GM21786 (cell line): ENCODE results near the gene UFSP1.

Source experiments
- ATAC-seq: cut with Tn5 transposase; IDR thresholded peaks from one replicate; pipeline ENCODE4 v1.9.1; 2021; ENCODE audit not compliant: unreplicated experiment

Gene UFSP1

GRCh38 chr7:100895956-100896731 is 6.6 kb upstream of the UFSP1 start:
- ATAC-seq: no peak

GRCh38 chr7:100895701-100895955 is 6.1 kb upstream of the UFSP1 start, which contains the start of gene ACHE:
ACHE (minus strand) TSS chr7:100895888; CDS start chr7:100894232, 1,656 bp downstream.
- no peak for ATAC-seq

GRCh38 chr7:100894860-100895700 is 5.6 kb upstream of the UFSP1 start:
- ATAC-seq: no peak

- ATAC-seq: no peak
Observed at GRCh38 chr7:100893910-100894721, 4.6 kb upstream of the UFSP1 start.

GRCh38 chr7:100893318-100893895 is 3.9 kb upstream of the UFSP1 start:
- ATAC-seq: no peak

DNA sequence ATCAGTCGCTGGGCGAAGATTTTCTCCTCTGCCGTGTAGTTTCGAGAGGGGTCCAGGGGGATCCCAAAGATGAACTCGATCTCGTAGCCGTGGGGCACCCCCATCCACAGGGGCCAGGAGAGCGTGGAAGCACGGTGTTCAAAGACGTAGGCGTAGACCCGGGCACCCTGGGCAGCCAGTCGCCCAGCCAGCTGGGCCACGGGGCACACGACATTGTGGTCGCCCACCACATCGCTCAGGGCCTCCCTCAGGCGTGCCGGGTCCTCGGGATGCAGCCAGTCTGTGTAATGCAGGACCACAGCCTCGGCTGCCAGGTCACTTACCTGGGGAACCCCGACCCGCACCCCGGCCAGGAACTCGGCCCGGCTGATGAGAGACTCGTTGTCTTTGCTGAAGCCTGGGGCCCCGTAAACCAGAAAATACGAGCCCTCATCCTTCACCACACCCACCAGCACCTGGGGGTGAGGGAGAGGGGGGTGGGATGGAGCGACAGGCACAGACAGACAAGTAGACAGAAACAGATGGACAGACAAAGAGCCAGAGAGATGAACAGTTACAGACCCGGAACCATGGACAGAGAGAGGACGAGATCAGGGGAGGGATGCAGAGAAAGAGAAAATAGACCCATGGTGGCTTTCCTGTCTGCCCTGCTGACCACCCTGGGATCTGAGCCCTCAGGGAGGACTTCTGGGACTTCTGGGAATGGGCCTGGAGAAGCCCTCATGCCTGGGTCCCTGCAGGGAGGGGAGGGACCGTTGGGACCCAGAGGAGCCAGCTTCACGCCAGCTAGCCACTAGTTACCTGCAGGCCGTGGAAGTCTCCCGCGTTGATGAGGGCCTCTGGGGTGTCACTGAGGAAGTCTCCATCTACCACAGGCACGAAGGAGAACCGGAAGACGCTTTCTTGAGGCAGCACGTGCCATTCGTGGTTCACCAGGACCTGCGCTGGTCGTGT is 3.1 kb upstream of the UFSP1 start:
- no peak for ATAC-seq

DNA sequence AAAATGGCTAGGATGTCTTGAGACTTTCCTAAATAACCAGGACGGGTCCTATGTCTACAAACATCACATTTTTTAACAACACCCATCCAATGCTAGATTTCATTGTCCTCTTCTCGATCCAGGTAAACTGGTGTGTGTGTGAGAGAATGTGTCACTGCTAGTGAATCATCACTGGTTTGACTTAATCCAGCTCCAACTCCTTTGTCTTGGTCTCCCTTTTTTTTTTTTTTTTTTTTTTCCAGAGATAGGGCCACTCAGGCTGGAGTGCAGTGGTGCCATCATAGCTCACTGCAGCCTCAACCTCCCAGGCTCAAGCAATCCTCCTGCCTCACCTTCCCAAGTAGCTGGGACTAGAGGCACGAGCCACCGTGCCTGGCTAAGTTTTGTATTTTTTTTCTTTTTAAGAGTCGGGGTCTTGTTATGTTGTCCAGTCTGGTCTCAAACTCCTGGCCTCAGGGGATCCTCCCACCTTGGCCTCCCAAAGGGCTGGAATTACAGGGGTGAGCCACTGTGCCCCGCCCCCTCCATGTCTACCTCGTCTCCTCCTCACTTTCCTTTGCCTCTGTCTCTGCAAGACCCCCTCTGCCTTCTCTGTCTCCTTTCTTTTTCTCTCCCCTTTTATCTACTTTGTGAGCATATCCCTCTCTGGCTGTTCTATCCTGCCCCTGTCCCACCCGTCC is 2.2 kb upstream of the UFSP1 start:
- no peak for ATAC-seq

- ATAC-seq: no peak
Observed at GRCh38 chr7:100890653-100891567, 1.4 kb upstream of the UFSP1 start.

DNA sequence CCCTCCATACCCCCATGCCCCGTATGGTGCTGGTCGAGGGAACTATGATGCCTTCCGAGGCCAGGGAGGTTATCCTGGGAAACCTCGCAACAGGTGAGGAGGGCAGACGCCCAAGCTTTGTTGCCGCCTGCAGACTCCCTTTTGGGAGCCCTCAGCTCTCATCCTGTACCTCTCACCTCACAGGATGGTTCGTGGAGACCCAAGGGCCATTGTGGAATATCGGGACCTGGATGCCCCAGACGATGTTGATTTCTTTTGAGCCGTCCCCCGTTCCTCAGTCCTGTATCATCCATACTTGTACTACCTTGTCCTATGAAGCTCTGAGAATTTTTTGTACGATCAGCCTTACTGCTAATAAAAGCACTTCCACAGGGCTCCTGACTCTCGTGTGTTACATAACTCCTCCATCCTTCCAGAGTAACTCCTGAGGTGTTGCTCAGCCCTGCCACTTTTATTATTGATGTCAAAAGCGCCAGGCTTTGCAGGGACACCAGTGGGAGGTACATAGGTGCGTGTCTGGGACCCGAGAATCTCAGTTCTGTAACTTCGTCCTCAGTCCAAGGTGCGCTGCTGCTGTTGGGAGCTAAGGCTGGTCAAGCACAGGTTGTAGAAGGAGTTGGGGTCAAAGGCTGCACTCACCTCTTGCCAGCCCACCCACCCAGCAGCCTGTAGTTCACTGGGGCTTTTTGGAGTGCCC is 1.1 kb downstream of the UFSP1 start:
- no peak for ATAC-seq

DNA sequence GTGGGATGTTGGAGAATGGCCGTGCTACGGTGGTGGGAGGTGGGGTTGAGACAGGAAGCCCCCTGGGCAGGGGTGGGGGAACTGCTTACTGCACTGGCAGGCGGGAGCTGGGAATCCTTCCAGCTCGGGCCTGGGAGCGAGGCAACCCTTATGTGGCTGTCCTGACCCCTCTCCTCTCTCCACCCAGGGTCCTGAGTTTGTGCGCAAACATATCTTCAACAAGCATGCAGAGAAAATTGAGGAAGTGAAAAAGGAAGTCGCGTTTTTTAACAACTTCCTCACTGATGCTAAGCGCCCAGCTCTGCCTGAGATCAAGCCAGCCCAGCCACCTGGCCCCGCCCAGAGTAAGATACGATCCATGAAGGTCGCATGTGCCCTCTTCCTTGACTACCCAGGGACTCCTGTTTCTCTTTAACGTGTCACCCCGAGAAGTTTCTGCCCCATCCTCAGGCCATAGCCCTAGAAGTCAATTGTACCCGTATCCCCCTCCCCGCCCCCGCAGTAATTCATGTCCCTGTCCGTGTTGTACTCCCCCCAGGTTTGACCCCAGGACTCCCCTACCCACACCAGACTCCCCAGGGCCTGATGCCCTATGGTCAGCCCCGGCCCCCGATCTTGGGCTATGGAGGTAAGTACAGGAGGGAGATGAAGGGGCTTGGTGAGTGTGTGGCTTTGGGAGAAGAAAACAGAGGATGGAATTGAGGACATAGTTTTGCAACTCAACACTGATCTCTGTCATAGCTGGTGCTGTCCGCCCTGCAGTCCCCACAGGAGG is 1.8 kb downstream of the UFSP1 start:
- ATAC-seq: peak; percentile 40

GRCh38 chr7:100886936-100887515 is 2.5 kb downstream of the UFSP1 start:
- ATAC-seq: no peak

DNA sequence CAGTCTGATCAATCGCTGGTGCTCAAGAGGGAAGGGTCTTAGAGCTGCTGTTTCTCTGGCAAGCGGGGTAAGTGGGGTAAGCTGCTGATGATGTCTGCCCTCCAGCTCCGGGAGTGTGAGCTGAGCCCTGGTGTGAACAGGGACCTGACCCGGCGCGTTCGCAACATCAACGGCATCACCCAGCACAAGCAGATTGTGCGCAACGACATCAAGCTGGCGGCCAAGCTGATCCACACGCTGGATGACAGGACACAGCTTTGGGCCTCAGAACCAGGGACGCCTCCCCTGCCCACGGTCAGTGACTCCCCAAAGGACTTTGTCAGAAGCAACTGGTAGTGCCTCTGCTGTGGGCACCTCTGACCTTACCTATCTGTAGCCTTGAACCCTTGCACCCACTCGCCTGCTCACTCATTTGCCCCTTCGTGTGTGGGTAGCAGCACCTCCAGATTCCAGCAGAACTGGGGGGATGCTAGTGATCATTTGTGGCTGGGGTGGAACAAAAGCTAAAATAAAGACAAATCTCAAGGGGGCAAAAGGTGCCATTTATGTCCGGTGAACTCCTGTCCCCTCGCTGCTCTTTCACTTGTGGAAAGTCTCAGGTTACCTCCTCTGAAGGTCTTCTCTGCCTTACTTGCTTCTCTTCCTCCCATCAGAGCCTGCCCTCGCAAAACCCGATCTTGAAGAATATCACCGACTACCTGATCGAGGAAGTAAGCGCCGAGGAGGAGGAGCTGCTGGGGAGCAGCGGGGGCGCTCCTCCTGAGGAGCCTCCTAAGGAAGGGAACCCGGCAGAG is 3.2 kb downstream of the UFSP1 start:
- no peak for ATAC-seq

DNA sequence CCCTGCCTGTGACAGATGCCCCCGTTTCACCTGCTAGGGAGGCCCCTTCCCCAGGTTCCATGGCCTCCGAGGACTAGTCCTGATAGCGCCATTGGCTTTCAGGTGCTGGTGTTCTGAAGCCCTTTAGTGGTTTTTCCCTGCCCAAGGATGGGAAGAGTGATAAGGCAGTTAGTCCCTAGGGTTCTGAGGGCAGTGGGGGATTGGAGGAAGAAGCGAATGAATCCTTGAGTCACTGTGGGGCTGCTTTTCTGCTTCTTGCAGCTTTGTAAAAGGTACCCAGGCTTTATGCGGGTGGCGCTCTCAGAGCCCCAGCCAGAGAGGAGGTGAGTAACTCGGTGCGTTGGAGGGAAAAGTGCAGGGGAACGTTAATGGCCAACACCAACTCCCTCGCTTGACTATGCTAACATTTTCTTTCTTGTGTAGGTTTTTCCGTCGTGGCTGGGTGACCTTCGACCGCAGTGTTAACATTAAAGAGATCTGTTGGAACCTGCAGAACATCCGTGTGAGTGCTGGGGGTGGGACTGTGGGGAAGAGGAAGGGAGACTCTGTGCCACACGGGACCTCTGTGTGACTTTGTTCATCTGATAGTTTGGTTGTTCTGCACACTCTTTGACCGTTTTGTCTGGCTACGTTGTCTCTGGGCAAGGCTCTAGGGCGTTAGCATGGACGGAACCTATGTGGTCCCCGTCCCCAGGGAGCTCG is 3.9 kb downstream of the UFSP1 start:
- no peak for ATAC-seq

- no peak for ATAC-seq
Observed at GRCh38 chr7:100884736-100885439, 4.6 kb downstream of the UFSP1 start.
